GM18868 (cell line): ENCODE measurements around the gene SORCS1.

Experiments
- ATAC-seq: cut with Tn5 transposase; IDR thresholded peaks from one replicate; pipeline ENCODE4 v1.9.1; 2021; ENCODE audit warnings: mild to moderate bottlenecking, moderate library complexity; ENCODE audit not compliant: unreplicated experiment

The SORCS1 gene

DNA sequence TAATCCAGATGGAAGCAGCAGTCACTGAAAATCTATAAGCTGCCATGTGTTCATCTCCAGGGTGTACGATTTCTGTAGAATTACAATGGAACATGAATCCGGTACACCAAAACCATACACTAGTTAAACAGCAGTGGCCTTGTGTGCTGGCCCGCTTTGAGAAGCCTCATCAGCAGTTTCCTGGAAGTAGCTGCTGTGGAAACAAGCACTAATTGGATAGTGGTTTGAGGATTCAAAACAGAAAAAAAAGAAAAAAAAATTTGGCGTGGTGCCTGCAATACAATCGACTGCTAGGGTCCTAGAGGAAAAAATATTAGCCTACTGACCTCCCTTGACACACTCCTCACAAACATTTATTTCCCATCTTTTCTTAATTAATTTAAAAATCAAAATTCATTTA lies 545.9 kb downstream of the SORCS1 start:
- ATAC-seq, result no peak

DNA sequence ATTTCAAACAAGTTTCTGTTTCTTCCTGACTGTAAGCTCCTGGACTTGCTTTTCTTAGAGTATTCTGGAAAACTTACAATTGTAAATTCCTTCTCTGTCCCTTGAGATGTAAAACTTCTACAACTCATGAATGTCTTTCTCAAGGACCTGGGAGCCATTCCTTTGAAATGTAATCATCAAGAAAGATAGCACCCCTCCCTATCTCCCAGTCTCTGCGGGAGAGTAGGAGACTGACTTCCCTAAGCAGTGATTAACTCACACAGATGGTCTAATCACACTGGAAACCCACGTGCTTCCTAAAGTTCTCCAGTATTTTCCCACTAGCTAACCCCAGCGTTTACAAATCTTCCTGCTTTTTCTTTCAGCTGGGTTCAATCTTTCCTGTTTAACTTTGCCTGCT lies 549.4 kb downstream of the SORCS1 start:
- no peak for ATAC-seq

DNA sequence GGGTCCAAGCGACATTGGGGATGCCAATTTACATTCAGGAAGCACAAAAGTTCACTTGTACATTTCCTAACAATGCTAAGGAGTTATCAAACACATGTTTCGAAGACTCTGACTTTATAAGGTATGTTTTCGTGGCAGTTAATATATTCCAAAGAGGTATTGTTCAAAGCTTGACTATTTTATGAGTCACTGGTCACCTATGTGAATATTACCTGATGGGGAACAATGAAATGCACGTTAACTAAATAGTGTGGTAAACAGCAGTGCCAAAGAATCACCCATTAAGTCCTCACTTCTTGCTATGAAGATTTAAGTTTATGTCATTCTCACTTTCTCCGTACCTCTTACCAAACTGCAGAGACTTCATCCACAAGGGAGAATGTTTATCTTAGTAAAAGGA lies 550.2 kb downstream of the SORCS1 start:
- no peak for ATAC-seq

DNA sequence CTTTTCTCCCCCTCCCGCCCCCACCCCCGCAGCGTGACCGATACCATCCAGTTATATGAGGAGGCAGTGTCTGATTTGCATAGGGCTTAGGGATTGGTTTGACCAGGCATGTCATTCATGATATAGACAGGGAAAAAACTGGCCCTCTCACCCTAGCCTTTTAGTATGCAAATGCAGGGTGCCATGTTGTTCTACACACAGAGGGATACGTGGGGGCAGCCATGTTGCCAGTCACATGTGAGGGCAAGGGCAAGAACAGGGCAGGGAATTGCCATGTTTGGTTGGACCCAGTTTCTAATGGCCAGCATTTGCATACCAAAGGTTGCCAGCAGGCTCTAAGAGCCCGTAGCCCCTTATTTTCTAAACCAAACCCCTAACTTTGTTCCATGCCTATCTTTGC lies 552.1 kb downstream of the SORCS1 start:
- no peak for ATAC-seq

DNA sequence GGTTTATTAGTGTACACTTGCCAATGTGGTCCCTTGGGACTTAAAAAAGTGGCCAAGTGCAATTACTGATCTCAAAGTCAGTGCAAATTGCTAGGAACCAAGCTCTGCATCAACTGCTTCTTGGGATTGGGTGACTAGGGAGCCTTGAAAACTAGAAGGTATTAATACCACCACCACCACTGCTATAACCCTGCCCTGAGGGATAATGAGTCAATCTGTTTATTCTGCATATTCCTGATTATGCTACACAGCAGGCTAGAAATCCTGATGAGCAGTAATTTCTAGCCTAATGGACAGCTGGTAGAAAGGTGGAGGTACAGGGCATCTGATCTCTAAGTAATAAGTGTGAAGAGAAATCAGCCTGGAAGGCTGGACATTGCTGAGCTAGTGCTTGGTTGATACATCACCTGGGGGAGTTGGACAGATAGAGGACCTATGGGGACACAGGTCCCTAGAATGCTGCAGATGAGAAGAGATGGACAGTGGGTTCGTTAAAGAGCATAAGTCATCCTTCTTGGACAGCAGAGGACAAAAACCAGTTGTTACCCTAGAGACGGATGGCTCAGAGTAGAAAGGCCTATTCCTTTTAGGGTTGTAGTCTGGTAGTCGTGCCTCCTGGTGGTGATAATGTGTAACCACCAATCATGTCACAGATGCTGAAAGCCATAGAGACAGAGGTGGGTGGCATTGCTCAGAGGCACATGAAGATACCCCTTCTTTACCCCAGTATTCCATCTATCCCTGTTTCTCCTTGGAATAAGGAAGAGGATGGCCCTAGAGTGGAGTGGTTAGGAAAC lies 554.8 kb downstream of the SORCS1 start:
- peak; percentile 55 for ATAC-seq

DNA sequence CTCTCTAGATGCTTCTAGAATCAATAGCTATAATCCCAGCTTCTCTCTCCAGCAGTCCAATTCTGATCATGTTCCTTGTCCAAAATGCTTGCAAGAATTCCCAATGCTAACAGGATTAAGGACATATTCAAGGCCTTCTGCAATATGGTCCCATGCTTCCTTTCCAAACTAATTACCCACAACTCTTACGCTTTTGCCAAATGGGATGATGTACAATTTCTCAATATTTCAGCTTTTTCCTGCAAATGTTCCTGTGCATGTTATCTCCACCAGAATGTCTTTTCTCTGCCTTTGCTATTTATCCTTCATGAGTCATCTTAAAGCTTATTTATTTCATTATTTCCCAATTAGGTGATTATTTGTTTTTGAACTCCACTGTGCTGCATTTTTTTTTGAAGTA lies 556.4 kb downstream of the SORCS1 start:
- no peak for ATAC-seq

DNA sequence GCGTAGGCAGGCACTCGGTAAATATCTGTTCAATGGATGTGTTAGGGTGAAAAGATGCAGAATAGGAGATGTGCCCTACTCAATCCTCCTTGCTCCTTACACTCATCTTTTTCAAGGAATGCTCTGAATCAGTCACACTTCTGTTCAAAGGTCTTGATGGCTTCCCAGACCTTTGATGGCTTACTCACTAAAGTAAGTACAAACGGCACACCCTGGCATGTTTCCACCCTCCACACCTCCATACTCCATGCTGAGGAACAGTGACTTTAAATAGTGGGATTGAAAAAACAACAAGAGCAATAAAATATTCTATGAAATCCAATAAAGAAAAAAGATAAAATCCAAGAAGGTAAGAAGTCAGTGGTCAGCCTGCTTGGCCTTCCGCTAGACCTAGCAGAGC lies 569.2 kb downstream of the SORCS1 start:
- ATAC-seq, result no peak

DNA sequence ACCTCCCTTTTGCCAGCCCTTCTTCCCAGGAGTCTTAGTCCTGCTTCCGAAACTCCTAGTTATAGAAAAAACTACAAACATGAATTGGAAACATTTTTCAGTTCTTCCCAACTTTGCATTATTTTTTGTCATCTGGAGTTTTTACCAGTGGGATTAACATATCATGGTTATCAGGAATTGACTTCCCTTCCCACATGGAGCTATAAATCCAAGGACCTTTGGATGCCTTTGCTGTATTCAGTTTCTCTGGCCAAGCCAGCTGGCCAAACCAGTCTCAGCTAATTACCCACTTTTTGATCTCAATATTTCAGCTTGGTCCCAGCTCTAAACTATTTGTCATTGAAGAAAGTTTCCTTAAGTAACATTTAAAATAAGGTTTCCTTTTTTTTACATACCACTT lies 570.6 kb downstream of the SORCS1 start:
- ATAC-seq, result no peak

DNA sequence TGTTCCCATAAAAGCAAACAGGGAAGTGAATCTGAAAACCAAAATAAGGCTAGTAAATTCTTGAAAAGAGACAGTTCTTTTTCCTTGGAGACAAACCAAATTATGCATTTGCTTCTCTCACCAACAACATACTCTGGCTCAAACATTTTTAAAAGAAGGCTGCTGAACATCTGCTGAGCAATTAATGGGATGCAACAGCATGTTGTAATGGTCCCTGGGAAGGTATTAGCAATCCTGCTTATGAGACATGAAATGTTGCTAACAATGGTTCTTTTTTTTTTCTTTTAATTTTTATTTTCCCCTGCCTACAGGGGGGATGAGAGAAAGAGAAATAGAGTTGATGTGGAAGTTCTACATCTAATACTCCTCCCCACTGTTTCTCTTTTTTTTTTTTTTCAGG lies 572.1 kb downstream of the SORCS1 start:
- no peak for ATAC-seq

DNA sequence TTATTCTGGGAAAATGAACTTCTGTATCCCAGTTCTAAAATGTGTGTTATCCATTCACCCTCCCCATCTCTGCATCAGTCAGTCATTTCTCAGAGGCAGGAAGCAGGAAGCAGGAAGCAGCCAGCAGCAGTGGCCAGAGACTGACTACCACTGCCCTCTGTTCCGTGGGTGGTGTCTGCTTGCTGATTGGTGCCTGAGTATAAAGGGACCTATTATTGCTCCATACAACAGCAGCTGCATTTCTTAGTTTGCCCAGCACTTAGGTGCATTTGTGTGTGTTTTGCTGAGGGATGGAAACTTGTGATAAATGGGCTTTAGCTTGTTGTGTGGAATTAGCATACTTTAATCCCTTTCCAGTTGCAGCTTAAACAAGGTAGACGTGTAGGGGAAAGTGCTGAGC lies 582.2 kb downstream of the SORCS1 start:
- ATAC-seq, result peak; percentile 56

DNA sequence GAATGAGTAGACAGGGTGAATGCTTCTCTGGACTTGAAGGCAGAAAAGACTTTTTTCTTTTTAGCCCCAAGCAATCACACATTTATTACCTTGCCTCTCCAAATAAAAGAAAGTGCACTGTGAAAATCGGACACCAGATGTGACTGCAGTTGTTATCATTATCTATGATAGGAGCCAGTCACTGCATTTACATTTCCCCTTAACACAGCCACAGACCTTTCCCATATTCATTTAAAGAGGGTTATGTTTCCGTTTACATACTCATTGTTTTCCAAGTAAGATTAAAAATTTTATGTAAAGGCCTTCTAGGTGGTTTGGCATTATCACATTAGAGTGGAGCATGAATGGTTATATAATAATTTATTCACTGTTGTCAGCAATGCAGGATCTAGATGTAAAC lies 586.8 kb downstream of the SORCS1 start:
- no peak for ATAC-seq

DNA sequence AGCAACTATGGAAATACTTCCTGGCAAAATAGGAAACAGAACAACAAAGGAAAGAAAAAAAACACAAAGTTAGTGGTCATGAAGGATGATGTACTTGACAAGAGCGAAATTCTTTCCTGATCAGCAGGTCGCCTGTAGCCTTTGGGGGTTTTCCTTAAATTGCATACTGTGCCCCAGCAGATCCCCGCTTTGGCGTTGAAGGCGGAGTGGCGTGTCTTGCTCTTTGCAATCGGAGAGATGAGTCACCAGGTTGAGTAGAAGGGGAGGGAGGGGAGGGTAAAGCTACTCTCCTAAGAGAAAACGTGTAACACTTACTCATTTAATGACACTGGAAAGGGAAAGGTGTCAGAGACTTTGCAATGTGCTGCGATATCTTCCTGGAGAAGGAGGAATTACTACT lies 587.2 kb downstream of the SORCS1 start:
- ATAC-seq, result no peak

DNA sequence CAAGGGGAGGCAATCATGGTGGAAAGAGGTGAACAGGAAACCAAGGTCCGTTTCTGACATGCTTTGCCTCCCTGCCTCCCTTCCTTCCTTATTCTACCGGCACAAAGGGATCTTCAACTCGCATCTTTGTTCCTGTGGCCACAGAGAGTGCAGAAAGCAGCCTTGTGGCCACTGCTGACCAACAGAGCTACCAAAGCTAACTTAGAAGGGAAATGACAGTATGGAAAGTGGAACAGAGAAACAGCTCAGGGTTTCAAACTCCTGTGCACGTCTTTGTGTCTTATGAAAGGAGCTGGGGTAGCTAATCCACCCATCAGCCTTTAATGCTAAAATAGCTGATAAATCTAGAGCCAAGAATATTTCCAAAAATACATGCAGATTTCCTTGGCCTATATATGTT lies 588.0 kb downstream of the SORCS1 start:
- no peak for ATAC-seq

DNA sequence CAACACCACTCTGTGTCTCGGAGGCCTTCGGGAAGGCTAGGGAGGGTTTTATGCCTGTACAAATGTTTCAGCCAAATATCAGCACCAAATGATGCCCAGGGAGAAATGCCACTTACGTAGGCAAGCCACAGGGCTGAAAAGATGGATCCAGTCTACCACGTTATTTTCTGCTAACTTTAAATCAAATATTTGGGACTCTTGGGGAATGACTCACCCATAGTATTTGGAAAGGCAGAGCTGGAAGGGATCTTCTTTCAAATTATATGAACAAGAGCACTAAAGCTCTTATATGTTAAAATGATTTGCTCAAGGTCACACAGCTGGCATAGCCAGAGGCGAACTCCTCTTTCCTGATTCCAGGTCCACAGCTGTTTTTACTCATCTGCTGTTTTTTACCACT lies 591.4 kb downstream of the SORCS1 start:
- ATAC-seq, result no peak

DNA sequence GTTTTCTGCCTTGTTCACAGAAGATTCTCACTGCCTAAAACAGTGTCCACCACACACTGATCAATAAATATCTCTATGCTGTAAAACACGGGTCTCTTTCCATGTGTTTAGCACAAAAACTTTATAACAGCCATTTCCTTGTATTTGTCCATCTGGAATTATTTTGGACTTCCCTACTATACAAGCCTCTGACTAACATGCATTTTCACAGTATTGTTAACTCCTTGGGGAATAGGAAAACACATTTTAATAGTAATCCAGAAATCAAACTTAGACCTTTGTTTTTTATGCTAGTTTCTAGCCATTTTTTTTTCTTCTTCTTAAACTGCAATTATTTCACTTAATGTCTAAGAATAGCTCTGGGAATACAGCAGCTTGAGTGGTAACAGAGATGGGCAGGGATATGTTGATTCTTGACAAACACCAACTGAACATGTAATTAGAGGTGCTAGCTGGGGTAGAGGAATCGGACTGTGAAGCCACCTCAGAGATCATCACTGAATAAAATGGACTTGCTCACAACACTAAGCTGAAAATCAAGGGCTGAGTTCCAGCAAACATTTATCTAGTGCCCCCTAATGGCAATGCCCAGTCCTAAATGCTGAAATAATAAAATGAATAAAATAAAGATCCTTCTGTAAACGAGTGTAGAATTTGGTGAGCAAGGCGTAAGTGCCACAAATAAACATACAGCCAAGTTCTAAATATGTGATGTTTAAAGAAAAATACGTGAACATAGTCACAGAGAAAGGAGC lies 593.1 kb downstream of the SORCS1 start:
- no peak for ATAC-seq

DNA sequence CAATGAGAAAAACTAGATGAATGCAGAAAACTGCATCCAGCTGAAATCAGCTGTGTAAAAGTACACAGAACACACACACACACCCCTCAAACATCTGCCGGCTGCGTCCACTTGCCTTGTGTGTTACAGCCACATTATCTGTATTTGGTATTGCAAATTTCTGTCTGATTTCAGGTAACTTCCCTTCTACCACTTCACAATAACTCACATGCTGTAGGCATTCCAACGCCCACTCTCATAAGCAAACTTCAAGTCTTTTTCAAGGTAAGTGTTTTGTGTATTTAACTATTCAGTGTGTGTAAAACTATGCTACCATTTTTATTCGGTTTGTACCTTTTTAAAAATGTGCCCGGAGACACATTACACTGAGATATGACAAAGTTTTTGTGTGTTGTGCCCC lies 594.2 kb downstream of the SORCS1 start:
- no peak for ATAC-seq

DNA sequence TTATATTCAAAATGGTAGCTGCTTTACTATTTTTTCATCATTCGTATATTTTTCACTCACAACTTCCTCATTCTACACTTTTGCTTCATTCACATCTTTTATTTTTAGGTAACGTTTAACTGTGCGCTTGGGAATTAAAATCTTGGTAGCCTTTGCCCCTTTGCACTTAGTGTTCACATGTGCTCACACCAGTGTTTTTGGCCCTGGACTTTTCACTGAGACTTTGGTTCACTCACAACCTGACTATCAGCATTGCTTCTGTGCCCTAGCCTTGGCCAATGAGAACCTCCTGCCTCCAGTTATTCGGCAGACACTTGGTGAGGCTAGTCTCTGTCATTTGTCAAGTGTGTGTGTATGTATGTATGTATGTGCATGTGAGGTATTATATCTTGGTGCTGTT lies 596.9 kb downstream of the SORCS1 start:
- ATAC-seq, result no peak

DNA sequence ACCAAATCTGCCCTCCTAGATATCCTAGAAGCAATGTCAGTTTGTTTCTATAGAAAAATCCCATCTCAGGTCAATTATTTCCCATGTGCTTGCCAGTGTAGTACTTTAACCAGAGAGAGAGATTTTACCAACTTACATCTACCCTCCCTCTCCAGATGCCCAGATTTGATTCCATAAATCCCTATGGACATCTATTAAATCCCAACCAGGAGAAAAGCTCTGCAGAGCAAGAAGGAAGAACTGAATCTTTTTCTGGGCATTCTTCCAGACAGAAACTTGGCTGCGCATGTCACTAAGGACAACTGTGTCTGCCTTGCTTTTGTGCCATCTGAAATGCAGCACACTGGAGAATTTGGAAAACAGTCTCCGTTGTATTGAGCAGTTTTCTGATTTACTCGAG lies 597.6 kb downstream of the SORCS1 start:
- no peak for ATAC-seq

DNA sequence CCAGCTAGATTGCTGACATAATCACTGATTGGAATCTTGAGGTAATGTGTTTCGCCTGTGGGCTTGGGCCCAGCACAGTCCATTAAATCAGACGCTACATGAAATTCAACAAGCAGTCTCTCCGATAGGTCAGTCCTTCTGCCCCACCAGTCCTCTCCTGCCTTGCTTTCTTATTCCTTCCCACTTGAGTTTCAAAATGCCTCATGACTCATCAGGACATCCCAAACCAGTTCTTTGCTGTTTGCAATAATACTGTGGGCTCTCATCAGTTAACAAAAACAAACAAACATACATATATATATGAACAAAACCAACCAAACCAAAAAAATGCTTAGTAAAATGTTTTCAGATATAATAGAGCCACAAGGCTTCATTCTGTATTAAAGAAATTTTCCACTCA lies 599.0 kb downstream of the SORCS1 start:
- no peak for ATAC-seq

DNA sequence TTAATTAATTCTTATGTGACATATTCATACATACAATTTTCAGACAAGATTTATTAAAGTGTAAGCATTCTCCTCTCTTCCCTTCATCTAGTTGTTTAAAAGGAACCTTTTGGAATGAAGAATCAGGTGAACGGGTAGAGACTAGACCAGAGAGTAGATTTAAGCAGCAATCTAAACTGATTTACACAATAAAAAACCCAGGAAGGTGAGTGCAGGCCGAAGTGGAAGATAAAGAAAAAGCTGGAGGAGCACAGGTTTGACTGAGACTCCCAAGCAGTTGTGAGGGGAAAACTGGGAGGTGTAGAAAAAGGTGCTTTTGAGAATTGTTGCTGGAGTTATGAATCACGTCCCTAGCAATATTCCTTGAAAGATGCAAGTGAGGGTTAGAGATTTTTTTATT lies 601.1 kb downstream of the SORCS1 start:
- no peak for ATAC-seq

DNA sequence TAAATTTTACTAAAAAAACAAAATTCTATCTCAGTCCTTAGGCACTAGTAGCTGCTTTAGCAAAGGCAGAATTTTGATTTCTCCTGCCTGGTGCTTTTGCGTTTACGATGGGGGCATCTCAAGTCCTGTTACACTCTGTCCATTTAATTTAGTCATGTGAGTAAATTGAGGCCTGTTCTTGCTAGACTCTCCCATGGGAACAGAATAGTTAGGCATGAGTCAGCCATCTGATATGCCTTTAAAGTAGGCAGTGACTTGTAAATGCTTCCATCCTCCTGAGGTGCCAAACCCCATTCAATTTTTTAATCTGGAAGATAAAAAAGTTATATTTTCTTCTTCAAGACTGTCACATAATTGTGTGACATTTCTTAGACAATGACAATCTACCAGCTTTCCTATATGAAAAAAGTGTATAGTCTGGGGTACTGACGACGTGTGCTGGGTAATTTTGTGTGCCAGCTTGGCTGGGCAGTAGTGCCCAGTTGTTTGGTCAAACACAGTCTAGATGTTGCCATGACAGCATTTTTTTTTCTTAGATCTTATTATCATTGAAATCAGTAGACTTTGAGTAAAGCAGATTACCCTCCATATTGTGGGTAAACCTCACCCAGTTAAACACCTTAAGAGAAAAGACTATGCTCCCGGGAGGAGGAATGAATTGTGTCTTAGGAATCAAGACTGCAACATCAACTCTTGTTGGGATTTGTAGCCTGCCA lies 603.4 kb downstream of the SORCS1 start:
- ATAC-seq, result no peak

DNA sequence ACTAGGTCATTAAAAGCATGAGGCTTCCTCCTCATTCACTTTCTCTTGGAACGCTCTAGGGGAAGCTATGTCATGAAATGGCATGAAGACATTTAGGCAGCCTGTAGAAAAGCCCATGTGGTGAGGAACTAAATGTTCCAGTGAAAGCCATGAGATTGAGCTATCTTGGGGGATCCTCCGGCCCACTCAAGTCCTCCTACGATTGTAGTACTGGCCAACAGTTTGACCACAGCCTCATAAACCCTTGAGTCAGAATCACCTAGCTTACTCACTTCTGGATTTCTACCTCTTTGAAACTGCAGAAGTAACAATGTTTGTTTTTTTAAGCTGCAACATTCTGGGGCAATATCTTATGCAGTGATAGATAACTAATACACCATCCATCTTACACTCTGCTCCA lies 605.1 kb downstream of the SORCS1 start:
- no peak for ATAC-seq
